GM18517 (cell line): ENCODE data around the gene RNF138.
A peak's percentile ranks its signal among the peaks of the same experiment; 100 is the strongest.
"Not testable (repeated sequence)": the region's sequence is repeated elsewhere in the genome, so short reads cannot be mapped to it uniquely, and the experiment has no call there.

ENCODE experiments used
- ATAC-seq: cut with Tn5 transposase; IDR thresholded peaks from one replicate; pipeline ENCODE4 v1.9.1; 2021; ENCODE audit warnings: mild to moderate bottlenecking, moderate library complexity; ENCODE audit not compliant: unreplicated experiment

RNF138 gene

GRCh38 chr18:32095192-32095899 lies 3.7 kb downstream of the RNF138 start:
- ATAC-seq, result no peak

GRCh38 chr18:32095900-32096229 lies 4.2 kb downstream of the RNF138 start:
- no peak for ATAC-seq

GRCh38 chr18:32096946-32097345 lies 5.3 kb downstream of the RNF138 start:
- ATAC-seq, result no peak

- ATAC-seq, result no peak
Measured at GRCh38 chr18:32104516-32104915, 12.8 kb downstream of the RNF138 start.

GRCh38 chr18:32110005-32110404 lies 18.3 kb downstream of the RNF138 start:
- ATAC-seq, result no peak

GRCh38 chr18:32111706-32112105 lies 20.0 kb downstream of the RNF138 start:
- no peak for ATAC-seq

- no peak for ATAC-seq
Measured at GRCh38 chr18:32112826-32113225, 21.2 kb downstream of the RNF138 start.

GRCh38 chr18:32114293-32114942 lies 22.7 kb downstream of the RNF138 start:
- ATAC-seq, result no peak

- no peak for ATAC-seq
Measured at GRCh38 chr18:32122039-32122438, 30.4 kb downstream of the RNF138 start.

GRCh38 chr18:32126538-32126937 lies 34.9 kb downstream of the RNF138 start:
- no peak for ATAC-seq

- ATAC-seq, result no peak
Measured at GRCh38 chr18:32135625-32136024, 44.0 kb downstream of the RNF138 start.

- ATAC-seq, result no peak
Measured at GRCh38 chr18:32138332-32138982, 46.8 kb downstream of the RNF138 start.

GRCh38 chr18:32139835-32140283 lies 48.2 kb downstream of the RNF138 start:
- no peak for ATAC-seq

- ATAC-seq, result no peak
Measured at GRCh38 chr18:32148185-32148870, 56.7 kb downstream of the RNF138 start.

- ATAC-seq, result peak; percentile 83
Measured at GRCh38 chr18:32152705-32153448, 61.2 kb downstream of the RNF138 start.

- ATAC-seq, result no peak
Measured at GRCh38 chr18:32156855-32157254, 65.2 kb downstream of the RNF138 start.

- no peak for ATAC-seq
Measured at GRCh38 chr18:32157580-32157979, 65.9 kb downstream of the RNF138 start.

GRCh38 chr18:32158108-32158624 lies 66.5 kb downstream of the RNF138 start:
- peak; percentile 93 for ATAC-seq

GRCh38 chr18:32158631-32159030 lies 67.0 kb downstream of the RNF138 start:
- ATAC-seq, result not testable (repeated sequence)

- ATAC-seq, result no peak
Measured at GRCh38 chr18:32160547-32160946, 68.9 kb downstream of the RNF138 start.
